Epidermal melanocyte (primary cell): ENCODE data around the gene LY6G6C.

Experiments
- DNase-seq: peaks from one replicate; pipeline ENCODE4 v3.0.0; 2011; ENCODE audit warnings: low spot score; ENCODE audit not compliant: insufficient read length

LY6G6C gene

GRCh38 chr6:31706599-31706998 lies 14.9 kb downstream of the LY6G6C start, which contains the start of gene LY6G6F:
Gene LY6G6F (plus strand): TSS chr6:31706866. CDS start chr6:31706907, 41 bp downstream.
- DNase-seq, result no peak

- DNase-seq, result no peak
These were observed 15.6 kb downstream of the LY6G6C start for GRCh38 chr6:31705931-31706330.

GRCh38 chr6:31702819-31703716 lies 18.5 kb downstream of the LY6G6C start, which contains the start of gene ABHD16A:
Gene ABHD16A (minus strand): TSS chr6:31703324. CDS start chr6:31703281, 43 bp downstream.
- DNase-seq, result peak; percentile 99

GRCh38 chr6:31702405-31702818 lies 19.1 kb downstream of the LY6G6C start:
- no peak for DNase-seq

GRCh38 chr6:31701666-31702404 lies 19.7 kb downstream of the LY6G6C start:
- no peak for DNase-seq

GRCh38 chr6:31700740-31701401 lies 20.7 kb downstream of the LY6G6C start:
- DNase-seq, result no peak

DNA sequence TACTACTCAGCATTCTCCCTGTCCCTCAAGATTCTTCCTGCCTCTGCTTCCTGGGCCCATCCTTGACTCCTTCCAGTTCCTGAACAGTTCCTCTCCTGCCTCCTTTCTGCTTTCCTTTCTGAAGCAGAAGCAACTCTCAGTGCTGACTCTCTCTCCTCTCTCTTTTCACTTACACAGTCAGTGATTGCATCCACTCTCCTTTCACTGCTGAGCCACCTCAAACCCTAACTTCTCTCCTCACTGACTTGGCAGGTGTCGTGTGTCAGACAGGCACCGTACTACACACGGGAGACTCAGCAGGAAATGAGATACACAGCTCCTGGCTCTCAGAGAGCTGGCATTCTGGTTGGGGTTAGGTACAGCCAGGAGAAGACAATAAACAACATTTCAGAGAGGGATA lies 24.0 kb downstream of the LY6G6C start:
- no peak for DNase-seq

- no peak for DNase-seq
These were observed 28.0 kb downstream of the LY6G6C start for GRCh38 chr6:31693535-31693934.

DNA sequence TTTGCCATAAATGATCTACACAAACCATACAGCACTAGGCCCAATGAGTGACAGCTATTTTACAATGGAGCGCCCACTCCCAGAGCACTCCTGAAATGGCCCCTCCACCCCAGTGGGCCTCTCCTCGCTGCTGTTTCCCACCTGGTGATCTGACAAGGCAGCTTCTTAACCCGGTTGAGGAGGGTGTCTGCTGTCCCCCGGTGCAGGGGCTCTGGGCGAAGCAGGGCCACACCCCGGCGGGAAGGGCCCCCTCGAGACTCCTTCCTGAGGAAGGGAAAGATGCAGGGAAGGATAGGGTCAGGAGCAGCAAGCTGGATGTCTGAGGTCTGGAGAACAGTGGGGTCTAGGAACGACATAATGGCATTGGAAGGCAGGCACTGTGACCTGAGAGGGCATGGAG lies 28.7 kb downstream of the LY6G6C start:
- no peak for DNase-seq

DNA sequence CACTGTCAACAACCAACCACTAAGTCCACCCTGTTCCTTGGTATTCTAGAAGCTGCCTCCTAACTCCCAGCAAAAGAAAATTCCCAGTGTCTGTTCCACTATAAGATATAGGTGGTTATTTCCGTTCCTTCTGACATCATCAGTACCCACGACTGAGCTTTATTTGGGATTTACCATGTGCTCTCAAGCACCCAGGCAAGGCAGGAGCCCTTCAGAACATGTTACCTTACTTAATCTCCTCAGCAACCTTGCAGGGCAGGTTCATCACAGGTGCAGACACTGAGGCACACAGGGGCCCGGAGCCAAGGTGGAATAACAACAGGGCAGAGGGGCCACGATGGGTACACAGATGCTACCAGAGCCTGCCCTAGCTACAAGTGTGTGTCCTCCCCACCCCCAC lies 29.2 kb downstream of the LY6G6C start:
- DNase-seq, result no peak

DNA sequence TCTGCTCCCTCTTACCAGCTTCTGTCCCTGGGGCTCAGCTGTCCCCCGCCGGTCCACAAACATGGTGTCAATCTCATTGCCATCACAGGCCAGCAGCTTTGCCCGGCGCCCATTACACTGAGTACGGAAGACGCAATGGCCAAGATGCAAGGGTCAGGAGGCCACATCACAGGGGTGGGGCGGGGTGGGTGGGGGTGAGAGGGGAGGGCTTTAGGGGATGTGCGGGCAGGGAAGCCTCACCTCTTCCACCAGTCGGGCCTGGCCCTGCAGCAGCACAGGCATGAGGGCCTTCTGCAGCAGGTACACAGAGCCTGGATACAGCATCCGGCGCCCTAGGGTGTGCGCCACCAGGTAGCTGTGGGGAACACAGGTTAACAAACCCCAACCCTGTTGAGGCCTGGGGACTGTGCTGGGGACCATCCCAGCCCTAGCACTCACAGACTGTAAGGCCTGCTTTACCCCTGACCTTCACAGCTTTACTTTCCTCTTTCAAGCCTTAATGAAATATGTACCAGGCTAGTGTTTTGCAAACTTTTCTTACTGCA lies 29.9 kb downstream of the LY6G6C start:
- DNase-seq, result no peak

DNA sequence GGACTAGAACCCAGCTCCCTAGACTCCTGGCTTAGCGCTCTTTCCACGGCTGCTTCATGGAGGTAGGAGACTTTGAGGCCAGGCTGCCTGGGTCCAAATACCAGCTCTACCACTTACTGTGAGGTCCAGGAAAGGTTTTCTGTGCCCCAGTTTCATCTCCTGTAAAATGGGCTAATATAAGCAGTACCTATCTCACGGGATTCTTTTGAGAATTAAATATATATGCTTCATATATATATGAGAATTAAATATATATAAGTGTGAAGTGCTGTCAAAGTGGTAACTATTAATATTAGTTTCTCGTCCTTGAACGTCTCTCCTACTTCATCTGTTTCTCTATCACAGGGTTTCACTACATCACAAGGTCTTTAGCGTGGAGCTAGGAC lies 30.5 kb downstream of the LY6G6C start:
- DNase-seq, result no peak

DNA sequence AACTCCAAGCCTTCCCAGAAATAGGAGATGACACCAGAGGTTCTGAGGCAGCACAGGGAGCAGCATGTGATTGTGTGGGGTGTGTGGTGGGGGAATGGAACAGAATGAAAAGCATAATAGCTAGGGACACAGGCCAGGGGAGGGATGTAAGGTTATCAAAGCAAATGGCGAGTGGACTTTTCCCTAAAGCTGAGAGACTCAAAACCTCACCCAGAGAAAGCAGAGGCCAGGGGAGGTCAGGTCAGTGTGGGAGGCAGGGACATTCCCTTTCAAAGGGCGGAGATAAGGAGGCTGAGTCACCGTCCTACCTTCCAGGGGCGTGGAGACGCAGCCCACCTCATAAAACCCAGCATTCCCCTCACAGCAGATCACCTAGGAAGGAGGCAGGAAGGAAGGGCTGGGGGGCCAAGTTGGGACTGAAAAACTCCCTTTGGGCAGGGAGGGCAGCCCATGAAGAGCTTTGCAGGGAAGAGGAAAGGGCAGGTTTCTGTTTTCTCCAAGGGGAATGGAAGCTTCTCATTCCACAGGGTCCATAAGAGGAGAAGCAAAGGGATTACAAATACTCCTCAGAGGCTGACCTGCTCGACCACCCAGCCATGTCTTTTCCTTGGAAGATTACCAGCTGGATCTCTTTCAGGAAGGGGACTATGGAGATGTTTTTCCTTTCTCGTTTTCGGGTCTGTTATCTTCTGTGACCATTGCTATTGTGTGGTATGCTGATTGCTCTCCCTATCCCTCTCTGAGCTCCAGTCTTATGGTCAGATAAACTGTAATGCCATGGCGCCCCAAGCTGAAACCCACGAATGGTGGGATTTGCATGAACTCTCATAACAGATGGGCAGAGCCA lies 31.1 kb downstream of the LY6G6C start:
- DNase-seq, result no peak

GRCh38 chr6:31689249-31690110 lies 32.1 kb downstream of the LY6G6C start:
- DNase-seq, result no peak

DNA sequence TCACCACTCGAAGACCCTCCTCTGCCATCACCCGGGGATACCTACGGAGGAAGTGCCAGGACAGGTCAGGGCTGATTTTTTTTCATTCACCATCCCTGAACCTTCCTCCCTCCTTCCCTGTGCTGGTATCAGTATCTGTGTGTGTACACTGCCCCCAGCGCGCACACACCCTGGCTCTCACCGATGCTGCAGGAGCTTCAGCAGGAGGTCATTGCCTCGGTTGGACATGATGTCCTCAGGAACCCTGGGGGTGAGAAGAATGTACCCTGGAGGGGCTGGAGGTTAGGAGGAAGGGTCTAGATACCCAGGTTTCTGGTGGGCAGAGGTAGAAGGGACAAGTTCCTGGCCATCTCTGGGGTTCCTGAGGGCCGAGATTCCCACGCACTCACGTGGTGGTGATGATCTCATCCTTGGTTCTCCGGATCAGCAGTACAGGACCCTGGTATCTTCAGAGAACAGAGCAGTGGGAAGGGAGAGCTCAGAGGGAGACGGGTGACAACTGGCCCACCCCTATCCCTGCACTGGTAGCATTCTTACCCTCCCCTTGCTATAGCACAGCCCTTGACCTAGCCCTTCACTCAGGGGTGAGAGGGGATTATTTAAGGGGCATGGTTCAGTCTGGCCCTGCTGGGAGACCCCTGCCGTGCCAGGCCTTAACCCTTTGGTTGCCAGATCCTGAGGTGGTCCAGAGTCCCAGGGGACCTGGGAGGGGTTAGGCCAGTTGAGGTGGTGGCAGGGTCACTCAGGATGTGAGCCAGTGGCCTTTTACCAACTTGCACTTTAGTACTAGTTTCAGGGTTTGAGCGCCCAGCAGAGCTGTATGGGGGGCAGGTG lies 33.5 kb downstream of the LY6G6C start:
- DNase-seq, result no peak

- no peak for DNase-seq
These were observed 34.2 kb downstream of the LY6G6C start for GRCh38 chr6:31687321-31687720.

DNA sequence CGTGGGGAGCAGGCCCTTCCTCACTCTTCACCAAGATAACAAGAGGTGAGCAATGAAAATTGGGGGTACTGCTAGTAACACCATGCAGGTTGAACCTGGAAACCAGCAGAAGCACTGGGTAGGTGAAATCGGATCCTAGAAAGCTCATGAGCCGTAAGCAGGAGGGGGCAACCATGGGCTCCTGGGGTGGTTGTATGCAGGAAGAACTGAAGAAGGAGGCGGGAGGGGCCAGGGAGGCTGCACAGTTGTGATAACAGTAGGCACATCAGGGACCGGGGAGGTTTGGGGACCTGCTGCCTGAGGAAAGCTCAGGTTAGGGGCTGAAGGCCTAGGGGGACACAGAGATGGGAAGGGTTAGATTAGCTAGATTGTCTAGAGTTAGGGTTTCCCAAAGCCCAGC lies 35.1 kb downstream of the LY6G6C start:
- DNase-seq, result no peak

GRCh38 chr6:31683591-31683990 lies 38.0 kb downstream of the LY6G6C start:
- DNase-seq, result no peak
